Measurements from ENCODE around the gene PDE11A. TPM values are rescaled to one million over a fixed set of nuclear protein-coding genes. Genes with fewer than 3 reads are reported as not detected.

The PDE11A gene
- total and polyA plus RNA-seq, 2 of the 13 experiments (the other 11 are each of a cell fraction or from before 2014, with no cell fraction given): 1.2 to 1.7 TPM

DNA sequence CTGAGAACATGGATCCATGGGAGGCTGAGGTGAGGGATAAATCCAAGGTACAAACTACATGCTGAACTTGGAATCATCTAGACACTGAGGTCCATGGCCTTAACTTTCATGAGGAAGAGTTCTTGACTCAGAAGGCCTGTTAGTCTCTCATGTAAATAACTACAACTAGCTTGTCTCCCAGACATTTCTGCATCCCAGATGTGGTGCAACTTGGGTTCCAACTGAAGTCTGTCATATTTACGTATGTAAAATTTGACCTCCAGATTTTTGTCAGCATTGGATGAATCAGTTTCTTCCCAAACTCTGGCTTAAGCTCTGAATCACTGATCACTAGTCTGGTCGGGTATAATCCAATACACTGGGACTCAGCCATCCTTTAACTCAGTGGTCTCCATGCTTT is 306.9 kb downstream of the PDE11A start (continued):
- TF ChIP-seq ZNF609 (CRISPR knock-in tag; IDR thresholded peaks at IDR 0.05; ENCODE audit: borderline replicate concordance) (no peak), ZNF263 (CRISPR knock-in tag; IDR thresholded peaks at IDR 0.05) (no peak), MLX (CRISPR knock-in tag; IDR thresholded peaks at IDR 0.05) (no peak)

DNA sequence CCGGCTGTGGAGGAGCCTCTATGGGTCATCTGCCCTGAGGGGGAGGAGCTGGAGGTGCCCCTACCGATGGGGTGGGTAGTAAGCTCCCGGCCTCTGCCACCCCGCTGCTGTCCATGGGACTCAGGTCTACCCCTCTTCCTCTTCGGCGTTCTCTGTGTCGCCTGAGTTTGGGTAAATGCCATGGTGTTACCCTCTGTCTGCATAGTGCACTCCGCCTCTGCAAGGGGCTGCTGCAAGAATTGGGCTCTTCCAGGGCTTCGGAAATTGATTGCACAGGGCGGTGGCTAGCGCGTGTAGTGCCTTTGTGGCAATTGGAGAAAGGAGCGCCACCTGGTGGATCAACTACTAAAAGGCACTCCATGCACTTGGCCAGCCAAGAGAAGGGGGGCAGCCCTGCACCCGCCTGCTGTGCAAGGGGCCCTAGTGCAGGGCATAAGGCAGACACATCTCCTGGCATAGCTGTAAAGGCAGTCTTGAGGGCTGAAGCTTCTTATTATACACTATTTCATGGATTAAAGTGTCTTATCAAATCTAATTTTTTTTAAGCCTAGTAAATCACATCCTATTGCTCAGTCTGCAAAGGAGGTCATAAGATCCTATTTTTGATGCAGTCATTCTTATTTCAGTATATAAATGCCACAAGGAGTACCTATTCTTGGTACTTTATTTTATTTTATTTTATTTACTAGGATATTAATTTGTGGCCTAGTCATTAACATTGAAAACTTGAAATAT is 308.9 kb downstream of the PDE11A start:
- in situ Hi-C loops (cut with HindIII; ENCODE audit: extremely low pct_ligation_motif_present, low pct_unique_long_range_greater_than_20kb): no loop called here
- WGBS (ENCODE audit: low lambda C conversion rate): 44% methylated on average over 14 of the region's 14 CpGs
- TF ChIP-seq PREB (CRISPR knock-in tag; IDR thresholded peaks at IDR 0.05) (no peak), SNAPC2 (CRISPR knock-in tag; IDR thresholded peaks at IDR 0.05) (no peak), ZNF550 (CRISPR knock-in tag; IDR thresholded peaks at IDR 0.05; ENCODE audit: borderline replicate concordance) (no peak), SIN3A (IDR thresholded peaks at IDR 0.05; ENCODE audit: borderline replicate concordance, low read depth, low read length) (no peak), SKIL (CRISPR knock-in tag; IDR thresholded peaks at IDR 0.05; ENCODE audit: borderline replicate concordance) (no peak), NFKB2 (CRISPR knock-in tag; IDR thresholded peaks at IDR 0.05; ENCODE audit: borderline replicate concordance) (no peak), HDAC1 (CRISPR knock-in tag; IDR thresholded peaks at IDR 0.05) (no peak)

More for the DNA sequence above, 308.9 kb downstream of the PDE11A start:
- intact Hi-C loops (cut with micrococcal nuclease; ENCODE audit: unreplicated experiment): no loop called here
- Histone ChIP-seq H2AFZ (ENCODE audit: low read length) (no peak overlapping the region), H3K4me2 (ENCODE audit: low read depth, low read length) (peak overlapping the region; percentile 70), H3K27ac (ENCODE audit: extremely low read length, insufficient read depth, low read length) (no peak overlapping the region), H3K27me3 (ENCODE audit: control insufficient read depth in 1 of 2, insufficient read depth in 2 of 2, low read length in 2 of 2) (no peaks in the 10 kb centered on the region), H3K36me3 (replicated peaks in 1 of 2; ENCODE audit: control insufficient read depth in 1 of 2, insufficient read depth in 2 of 2, low read length in 2 of 2) (no peaks in the 10 kb centered on the region), H3K4me3 (replicated peaks in 1 of 3; ENCODE audit: insufficient read depth in 1 of 3, low read depth in 2 of 3, low read length in 3 of 3) (peak overlapping the region in 1 of 3 experiments; percentile 53; a peak in 1 of 6 replicates), H3K4me1 (ENCODE audit: insufficient read depth, low read length) (peaks cover 10% of the 10 kb centered on the region; the same call in 1 of the 2 replicates), H3K79me2 (ENCODE audit: insufficient read depth, low read length) (no peaks in the 10 kb centered on the region), H3K9me3 (ENCODE audit: low read length) (no peaks in the 10 kb centered on the region), H3K9ac (ENCODE audit: insufficient read depth, low read depth, low read length) (no peak overlapping the region), H4K20me1 (ENCODE audit: insufficient read depth, low read length) (no peaks in the 10 kb centered on the region)
- ATAC-seq: peak; percentile 99
- ChIA-PET POLR2A (no interaction called here), CTCF (ENCODE audit: low intra/inter-chr PET ratio, low total read pairs) (interaction anchor here (0.7 to 1.1 kb wide), 2 partner anchors 46 to 274 kb away, joined by 3 to 4 read pairs; no protein-coding TSS in a partner anchor)
- peak; percentile 55 for FAIRE-seq
- peak; percentile 70 for DNase-seq (ENCODE audit: low spot score)
- BruUV-seq (replicated peaks): no TSS peak
